GM21576 (cell line): ENCODE results near the gene CHRND.

Experiments used
- ATAC-seq: cut with Tn5 transposase; IDR thresholded peaks from one replicate; pipeline ENCODE4 v1.9.1; 2021; ENCODE audit warnings: mild to moderate bottlenecking, moderate library complexity; ENCODE audit not compliant: unreplicated experiment

The CHRND gene

GRCh38 chr2:232541195-232541960 lies 15.4 kb downstream of the CHRND start:
- ATAC-seq: no peak

DNA sequence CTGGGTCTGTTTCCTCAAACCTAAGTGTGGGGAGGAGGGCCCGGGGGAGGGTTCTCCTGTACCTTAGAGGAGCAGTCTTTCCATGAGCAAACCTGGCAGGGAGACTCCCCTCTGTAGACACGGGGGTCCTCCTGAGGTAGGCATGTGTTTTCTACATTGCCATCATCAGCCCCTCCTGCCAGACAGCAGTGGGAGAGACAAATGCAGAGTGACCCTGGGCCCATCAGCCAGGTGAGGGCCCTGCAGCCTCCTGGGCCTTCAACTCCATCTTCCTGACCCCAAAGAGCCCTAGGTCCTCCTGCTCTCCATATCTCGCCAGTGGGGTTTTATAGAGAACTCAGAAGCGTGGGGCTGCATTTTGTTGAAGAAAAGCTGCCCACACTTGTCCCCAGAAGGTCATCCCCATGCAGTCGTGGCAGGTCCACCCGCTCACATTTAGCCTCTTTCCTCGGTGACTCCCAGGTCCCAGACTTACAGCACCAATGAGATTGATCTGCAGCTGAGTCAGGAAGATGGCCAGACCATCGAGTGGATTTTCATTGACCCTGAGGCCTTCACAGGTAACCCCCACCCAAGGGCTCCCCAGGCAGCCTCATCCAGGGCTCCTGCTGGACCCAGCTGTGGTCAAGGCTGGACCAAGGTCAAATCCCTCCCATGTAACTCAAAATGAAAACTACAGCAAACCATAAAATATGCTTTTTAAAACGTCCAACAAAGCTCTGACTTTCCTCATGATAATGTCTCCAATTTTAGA lies 16.2 kb downstream of the CHRND start:
- no peak for ATAC-seq

GRCh38 chr2:232542715-232543467 lies 16.9 kb downstream of the CHRND start:
- no peak for ATAC-seq

GRCh38 chr2:232543491-232543890 lies 17.5 kb downstream of the CHRND start:
- no peak for ATAC-seq

- no peak for ATAC-seq
These were observed 18.1 kb downstream of the CHRND start for GRCh38 chr2:232543928-232544631.

DNA sequence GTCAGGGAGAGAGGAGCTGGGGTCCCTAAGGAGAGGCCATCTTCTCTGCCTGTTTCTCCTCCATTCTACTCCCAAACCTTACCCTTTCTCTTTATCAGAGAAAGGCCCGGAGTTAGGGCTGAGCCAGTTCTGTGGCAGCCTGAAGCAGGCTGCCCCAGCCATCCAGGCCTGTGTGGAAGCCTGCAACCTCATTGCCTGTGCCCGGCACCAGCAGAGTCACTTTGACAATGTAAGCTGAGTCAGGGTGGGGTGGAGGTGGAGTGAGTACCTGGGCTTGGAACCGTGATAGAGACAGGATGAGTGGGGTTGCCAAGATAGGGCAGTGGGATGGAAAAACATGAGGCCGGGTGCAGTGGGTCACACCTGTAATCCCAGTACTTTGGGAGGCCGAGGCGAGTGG lies 18.7 kb downstream of the CHRND start:
- ATAC-seq: no peak

DNA sequence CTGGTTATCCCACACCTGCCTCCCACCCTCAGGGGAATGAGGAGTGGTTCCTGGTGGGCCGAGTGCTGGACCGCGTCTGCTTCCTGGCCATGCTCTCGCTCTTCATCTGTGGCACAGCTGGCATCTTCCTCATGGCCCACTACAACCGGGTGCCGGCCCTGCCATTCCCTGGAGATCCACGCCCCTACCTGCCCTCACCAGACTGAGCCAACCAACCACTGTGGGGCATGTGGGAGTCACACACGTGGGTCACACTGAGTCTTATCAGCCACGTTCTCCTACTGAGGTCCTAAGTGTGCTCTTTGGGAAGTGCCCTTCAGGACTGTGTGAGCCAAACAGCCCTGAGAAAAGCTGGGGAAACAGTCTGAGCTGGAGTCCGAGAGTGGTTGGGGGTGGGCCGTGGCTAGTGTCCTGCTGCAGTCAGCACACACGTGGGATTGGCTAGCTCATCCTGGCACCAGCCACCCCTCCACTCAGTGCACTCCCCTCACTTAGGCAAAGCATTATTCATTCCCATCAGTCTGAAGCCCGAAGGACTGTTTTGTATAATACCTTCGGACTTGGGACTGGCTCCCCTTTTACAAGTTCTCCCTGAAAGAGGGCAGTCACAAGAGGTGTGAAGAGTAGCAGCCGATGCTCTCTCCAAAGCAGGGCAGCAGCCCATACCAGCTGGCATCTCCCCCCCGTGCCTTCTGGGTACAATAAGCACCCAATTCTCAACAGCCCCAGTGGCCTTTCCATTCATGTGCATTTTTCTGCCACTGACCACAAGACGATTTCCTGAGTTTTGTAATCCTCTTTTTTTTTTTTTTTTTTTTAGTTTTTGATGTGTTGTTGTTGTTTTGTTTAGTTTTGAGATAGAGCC lies 19.8 kb downstream of the CHRND start:
- no peak for ATAC-seq

GRCh38 chr2:232547991-232548390 lies 22.0 kb downstream of the CHRND start:
- ATAC-seq: no peak

DNA sequence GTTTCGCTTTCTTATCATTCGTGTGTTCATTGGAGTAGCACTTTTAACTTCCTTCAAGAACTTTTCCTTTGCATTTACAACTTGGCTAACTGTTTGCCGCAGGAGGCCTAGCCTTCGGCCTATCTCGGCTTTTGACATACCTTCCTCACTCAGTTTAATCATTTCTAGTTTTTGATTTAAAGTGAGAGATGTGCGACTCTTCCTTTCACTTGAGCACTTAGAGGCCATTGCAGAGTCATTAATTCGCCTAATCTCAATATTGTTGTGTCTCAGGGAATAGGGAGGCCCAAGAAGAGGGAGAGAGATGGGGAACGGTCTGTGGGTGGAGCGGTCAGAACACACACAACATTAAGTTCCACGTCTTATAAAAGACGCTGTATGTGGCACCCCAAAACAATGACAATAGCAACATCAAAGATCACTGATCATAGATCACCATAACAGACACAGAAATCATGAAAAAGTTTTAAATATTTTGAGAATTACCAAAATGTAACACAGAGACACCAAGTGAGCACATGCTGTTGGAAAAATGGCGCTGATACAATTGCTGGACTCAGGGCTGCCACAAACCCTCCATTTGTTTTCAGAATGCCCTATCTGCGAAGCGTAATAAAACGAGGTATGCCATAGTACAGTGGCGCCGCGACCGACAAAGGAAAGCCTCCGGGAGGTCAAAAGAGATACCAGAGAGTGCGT lies 23.8 kb downstream of the CHRND start:
- ATAC-seq: no peak

GRCh38 chr2:232550354-232551249 lies 24.6 kb downstream of the CHRND start, which contains the start of the genes EIF4E2 and TIGD1:
Gene EIF4E2 (plus strand): TSS chr2:232550689. CDS start chr2:232550725, 36 bp downstream.
Gene TIGD1 (minus strand): TSS chr2:232550557. CDS start chr2:232549882, 675 bp downstream.
- peak; percentile 94 for ATAC-seq

DNA sequence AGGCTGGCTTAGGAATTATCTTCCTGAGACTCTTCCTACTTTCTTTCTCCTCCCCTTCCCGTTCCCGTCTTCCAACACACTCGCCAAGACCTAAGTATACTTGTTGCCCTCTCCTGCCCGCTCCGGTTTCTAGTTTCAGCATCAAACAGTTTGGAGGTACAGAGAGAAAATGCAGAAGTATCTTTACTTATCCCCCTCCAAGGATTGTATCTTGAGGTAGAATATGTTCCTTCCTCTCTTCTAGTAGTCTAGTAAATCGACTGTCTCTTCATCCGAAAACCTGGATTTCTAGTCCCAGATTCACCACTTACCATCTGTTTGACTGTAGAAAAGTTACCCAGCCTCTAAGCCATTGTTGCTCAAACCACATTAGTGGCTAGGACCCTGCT lies 25.3 kb downstream of the CHRND start:
- ATAC-seq: no peak

DNA sequence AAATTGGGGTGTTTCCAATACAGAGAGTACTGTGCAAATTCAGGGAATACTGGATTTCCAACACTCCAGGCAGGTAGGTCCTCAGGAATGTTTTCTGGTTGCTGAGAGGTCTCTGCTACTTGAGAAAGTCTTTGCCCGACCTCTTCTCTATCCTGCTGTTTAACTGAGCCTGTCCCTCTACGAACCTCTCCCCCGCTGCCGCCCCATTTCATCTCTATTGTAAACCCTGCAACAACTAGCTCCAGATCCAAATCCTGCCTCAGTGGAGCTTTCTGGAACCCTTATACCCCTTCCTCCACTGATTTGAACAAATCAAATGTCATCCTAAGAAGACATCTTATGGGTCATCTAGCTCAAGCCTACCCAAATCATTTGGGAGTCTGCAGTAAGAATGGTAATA lies 25.8 kb downstream of the CHRND start:
- ATAC-seq: no peak

DNA sequence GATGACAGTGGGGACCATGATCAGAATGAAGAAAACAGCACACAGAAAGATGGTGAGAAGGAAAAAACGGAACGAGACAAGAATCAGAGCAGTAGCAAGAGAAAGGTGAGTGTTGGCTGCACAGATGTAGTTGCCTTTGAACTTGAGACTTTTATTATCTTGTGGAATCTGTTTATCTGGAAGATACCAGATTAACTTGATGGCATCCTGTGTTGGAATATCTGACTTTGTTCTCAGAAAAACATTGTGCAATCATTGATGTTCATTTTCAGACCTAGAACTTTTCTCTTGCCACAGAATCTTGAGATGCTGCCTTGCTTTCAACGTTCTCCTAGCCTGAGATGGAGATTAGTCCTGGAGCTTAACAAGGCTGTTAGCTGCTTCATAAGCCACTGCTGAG lies 30.5 kb downstream of the CHRND start:
- ATAC-seq: no peak

GRCh38 chr2:232562515-232563151 lies 36.7 kb downstream of the CHRND start:
- no peak for ATAC-seq

- ATAC-seq: no peak
These were observed 37.6 kb downstream of the CHRND start for GRCh38 chr2:232563580-232563979.

DNA sequence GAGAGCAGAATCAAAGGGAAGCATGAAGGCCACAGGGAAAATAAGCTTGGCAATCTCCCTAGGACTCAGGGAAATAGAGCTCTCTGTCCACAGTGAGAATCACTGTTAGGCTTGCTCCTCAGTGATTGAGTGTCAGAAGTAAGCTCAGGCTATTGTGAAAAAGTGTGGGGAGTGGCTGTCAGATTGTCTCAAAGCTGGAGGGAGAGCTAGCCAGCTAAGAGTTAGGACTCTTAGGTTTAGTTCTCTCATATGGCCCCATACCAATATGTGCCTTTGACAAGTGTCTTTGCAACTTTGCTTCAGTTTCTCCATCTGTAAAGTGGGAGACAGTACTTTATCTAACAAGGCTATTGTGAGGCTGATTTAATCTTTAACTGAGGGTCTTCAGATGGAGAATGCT lies 41.8 kb downstream of the CHRND start:
- ATAC-seq: no peak

- no peak for ATAC-seq
These were observed 42.2 kb downstream of the CHRND start for GRCh38 chr2:232568161-232568560.

GRCh38 chr2:232569541-232569940 lies 43.6 kb downstream of the CHRND start:
- ATAC-seq: no peak
